K562 (cell line): Measurements from ENCODE around the gene SPEM3. TPM values are rescaled to one million over a fixed set of nuclear protein-coding genes. Genes with fewer than 3 reads are reported as not detected.
A peak's percentile ranks its signal among the peaks of the same experiment; 100 is the strongest.

Source experiments
- PBX2 ChIP-seq, 2 experiments: IDR thresholded peaks in 1 of 2; conservative IDR thresholded peaks in 1 of 2; 2 replicates each; pipeline ENCODE4 v1.6.1; 2016; ENCODE audit warnings: low read depth in 2 of 2, mild to moderate bottlenecking in 1 of 2, missing compliant biosample characterization in 1 of 2, missing genetic modification characterization in 1 of 2, moderate library complexity in 1 of 2
- RAD21 ChIP-seq, 2 experiments: fragments of 250-450 bp in 1 of 2; fragments of 450-650 bp in 1 of 2; sonication (Bioruptor Pico) in 1 of 2; formaldehyde crosslinking in 1 of 2; IDR thresholded peaks in 1 of 2; conservative IDR thresholded peaks in 1 of 2; 2 replicates each; pipeline versions ENCODE4 v1.4.0 to v1.8.0; 2020 to 2022; ENCODE audit warnings: mild to moderate bottlenecking in 2 of 2, moderate library complexity in 1 of 2
- RERE ChIP-seq: sonication (generic); formaldehyde crosslinking; IDR thresholded peaks from 2 replicates; pipeline ENCODE4 v1.8.0; 2023; ENCODE audit warnings: missing genetic modification reagents, mild to moderate bottlenecking, borderline replicate concordance
- SLC30A9 ChIP-seq: fragments of 250-450 bp; sonication (Bioruptor Pico); IDR thresholded peaks from 2 replicates; pipeline ENCODE4 v1.8.0; 2022; ENCODE audit warnings: mild to moderate bottlenecking, moderate library complexity
- ZBTB33 ChIP-seq: sonication (generic); formaldehyde crosslinking; IDR thresholded peaks from 2 replicates; pipeline ENCODE4 v1.8.1; 2023; ENCODE audit warnings: mild to moderate bottlenecking, missing genetic modification reagents
- ZMIZ1 ChIP-seq, 2 experiments: fragments of 150-350 bp in 1 of 2; IDR thresholded peaks; 2 replicates each; pipeline ENCODE4 v1.6.1; 2012 to 2016; ENCODE audit warnings: low read depth in 2 of 2, low read length in 2 of 2, mild to moderate bottlenecking in 1 of 2, moderate library complexity in 1 of 2
- ZNF280B ChIP-seq: fragments of 250-450 bp; sonication (Bioruptor Pico); IDR thresholded peaks from 2 replicates; pipeline ENCODE4 v1.5.1; 2021; ENCODE audit warnings: mild to moderate bottlenecking
- polyA plus RNA-seq, 8 experiments: library from polyadenylated mRNA; depleted of rRNA in 4 of 8; stranded (reverse) in 5 of 8; unstranded in 3 of 8; fragments of >200 nt; fragmentation: Nextera tagmentation in 2 of 8; fragmentation: Illumina TruSeq in 1 of 8; extraction: Ambion mirVana in 2 of 8; extraction: Trizol in 1 of 8; gene quantifications; 2 replicates each; pipeline versions ENCODE4 v1.2.1 to v1.2.3, GENCODE V29; 2011 to 2014; ENCODE audit warnings: inconsistent platforms in 1 of 8, missing spikeins in 1 of 8
- total RNA-seq, 7 experiments: library from RNA; depleted of rRNA in 6 of 7; stranded (reverse); fragments of >200 nt in 6 of 7; fragmentation: Illumina TruSeq in 2 of 7; extraction: Trizol in 2 of 7; gene quantifications; 2 replicates each; pipeline versions ENCODE4 v1.2.1 to v1.2.3, GENCODE V29; 2011 to 2021; ENCODE audit warnings: low replicate concordance in 1 of 7

SPEM3 gene
- total and polyA plus RNA-seq, 9 of the 15 experiments (the other 6 are each of a cell fraction or from before 2014, with no cell fraction given), result not detected

- TF ChIP-seq ZNF280B (CRISPR knock-in tag), result no peak
- TF ChIP-seq SLC30A9 (CRISPR knock-in tag), result no peak
- no peak for TF ChIP-seq PBX2 (CRISPR knock-in tag; IDR thresholded peaks at IDR 0.05; ENCODE audit: low read depth)
- TF ChIP-seq PBX2 (tag; conservative IDR thresholded peaks at IDR 0.05; ENCODE audit: low read depth), result no peak
- peak; percentile 84 for TF ChIP-seq ZBTB33 (CRISPR knock-in tag)
- TF ChIP-seq RERE, result no peak
- TF ChIP-seq RAD21 (CRISPR knock-in tag; conservative IDR thresholded peaks at IDR 0.05 in 1 of 2, IDR thresholded peaks at IDR 0.05 in 1 of 2), result peak in 1 of 2 experiments; percentile 15; a peak in 1 of 4 replicates
- TF ChIP-seq ZMIZ1 (IDR thresholded peaks at IDR 0.05; ENCODE audit: low read depth in 2 of 2, low read length in 2 of 2), result peak in 1 of 2 experiments; percentile 52; a peak in 1 of 4 replicates
Measured at GRCh38 chr17:7444682-7445618, 16.3 kb downstream of the SPEM3 start, which contains the start of gene CHRNB1 (continued).
